GM19035 (cell line): ENCODE measurements around the gene HNRNPC.
"Not testable (repeated sequence)": the region's sequence is repeated elsewhere in the genome, so short reads cannot be mapped to it uniquely, and the experiment has no call there.

Experiments
- ATAC-seq: cut with Tn5 transposase; IDR thresholded peaks from one replicate; pipeline ENCODE4 v1.9.1; 2021; ENCODE audit not compliant: unreplicated experiment

HNRNPC gene

DNA sequence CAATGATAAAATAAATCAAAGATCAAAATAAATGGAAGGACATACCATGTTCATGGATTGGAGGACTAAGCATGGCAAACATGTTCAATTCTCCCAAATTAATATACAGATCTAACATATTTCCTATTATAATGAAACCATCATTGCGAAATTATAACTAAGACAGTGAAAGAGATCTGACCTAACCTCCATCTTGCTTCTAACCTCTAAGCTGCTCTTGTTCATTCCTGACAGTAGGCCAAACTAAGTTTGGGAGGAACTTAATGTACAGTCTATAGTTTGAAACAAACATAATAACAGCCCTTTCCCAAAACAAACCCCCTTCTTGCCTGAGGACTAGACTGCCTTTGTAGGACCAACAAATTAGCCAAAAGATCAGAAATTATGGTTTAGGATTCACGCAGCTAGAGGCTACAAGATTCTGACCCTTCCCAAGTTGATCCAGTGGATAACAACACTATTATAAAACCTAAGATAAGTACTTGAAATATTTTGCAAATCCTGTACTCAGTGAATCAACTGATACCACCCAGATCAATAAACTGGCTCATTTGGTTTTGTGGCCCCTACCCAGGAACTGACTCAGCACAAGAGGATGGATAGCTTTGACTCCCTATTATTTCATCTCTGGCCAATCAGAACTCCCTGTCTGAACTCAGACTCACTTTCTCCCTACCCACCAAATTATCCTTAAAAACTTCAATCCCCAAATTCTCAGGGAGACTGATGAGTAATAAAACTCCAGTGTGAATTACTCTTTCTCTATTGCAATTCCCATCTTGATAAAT lies 71.6 kb downstream of the HNRNPC start:
- no peak for ATAC-seq

DNA sequence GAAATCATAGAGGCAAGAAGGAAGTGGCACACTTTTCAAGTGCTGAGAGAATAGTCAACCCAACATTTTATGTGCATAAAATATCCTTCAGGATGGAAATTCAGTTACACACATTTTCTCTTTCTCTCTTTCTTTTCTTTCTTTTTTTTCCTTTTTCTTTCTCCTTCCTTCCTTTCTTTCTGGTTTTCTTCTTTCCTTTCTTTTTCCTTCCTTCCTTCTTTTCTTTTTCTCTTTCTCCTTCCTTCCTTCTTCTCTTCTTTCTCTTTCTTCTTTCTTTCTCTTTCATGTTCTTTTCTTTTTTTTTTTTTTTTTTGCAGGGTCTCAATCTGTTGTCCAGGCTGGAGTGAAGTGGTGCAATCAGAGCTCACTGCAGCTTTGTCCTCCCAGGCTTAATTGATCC lies 74.6 kb downstream of the HNRNPC start:
- ATAC-seq, result no peak

DNA sequence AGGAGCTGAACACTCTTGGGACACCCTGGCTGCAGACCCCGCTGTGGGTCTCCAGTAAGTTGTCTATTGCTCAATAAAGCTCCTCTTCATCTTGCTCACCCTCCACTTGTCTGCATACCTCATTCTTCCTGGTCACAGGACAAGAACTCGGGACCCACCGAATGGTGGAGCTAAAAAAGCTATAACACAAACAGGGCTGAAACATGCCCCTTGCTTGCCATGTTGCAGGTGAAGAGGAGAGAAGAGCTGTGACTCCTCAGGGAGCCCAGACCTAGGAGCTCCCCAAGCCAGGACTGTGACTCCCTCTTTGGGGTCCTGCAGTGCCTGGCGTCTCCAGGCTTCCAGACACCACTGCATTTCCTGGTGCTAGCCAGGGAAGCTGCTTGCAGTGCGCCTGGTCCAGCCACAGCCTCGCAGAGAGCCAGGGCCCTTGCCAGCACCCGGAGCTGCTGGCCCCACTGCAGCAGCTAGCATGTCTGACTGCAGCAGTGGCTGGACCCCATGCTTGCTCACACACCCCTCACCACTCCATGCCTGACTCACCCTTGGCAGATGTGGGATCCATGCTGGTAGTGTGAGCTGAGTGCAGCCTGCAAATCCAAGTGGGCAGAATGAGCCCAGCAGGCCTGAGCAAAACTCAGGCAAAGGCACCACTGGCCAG lies 76.2 kb downstream of the HNRNPC start:
- no peak for ATAC-seq

DNA sequence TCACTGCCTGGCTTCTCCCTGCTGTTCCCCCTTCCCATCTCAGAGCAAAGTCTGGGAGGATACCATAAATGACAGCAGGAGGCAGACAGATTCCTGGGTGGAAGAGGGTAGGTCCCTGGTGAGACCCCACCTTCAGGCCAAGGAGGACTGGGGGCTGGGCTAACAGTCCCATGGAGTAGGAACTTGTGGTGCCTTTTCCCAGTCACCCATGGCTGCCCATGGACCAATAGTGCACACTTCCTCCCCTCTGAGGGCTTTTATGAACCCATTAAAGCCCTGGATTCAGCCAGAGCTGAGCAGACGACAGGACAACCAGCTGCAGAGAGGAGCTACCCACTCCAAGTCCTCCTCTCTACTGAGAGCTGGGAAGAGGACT lies 76.8 kb downstream of the HNRNPC start:
- no peak for ATAC-seq

DNA sequence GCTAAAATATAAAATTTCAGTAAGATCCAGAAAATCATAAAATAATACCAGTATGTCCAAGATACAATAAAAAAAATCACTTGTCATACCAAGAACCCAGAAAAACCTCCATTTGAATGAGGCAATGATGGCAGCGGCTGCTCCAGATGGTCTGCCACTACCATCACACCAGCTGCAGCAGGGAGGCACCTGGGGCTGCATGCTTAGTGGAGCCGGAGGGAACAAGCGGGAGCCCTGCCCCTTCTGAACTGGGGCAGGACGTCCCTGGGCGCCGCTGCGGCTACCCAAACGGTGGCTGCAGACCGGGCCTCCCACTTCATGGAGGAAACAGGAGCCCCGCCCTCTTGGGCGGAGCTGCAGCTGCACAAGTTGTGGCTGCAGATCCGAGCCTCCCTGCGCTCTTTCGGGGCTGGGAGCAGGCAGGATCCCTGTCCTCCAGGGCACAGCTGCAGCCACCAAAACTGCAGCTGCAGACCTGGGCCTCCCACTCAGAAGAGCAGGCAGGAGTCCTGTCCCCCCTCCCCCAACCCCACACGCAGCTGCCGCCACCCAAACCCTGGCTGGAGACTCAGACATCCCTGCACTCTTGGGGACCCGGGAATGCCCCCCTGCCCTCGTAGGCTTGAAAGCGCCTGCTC lies 77.3 kb downstream of the HNRNPC start:
- ATAC-seq, result peak; percentile 86

DNA sequence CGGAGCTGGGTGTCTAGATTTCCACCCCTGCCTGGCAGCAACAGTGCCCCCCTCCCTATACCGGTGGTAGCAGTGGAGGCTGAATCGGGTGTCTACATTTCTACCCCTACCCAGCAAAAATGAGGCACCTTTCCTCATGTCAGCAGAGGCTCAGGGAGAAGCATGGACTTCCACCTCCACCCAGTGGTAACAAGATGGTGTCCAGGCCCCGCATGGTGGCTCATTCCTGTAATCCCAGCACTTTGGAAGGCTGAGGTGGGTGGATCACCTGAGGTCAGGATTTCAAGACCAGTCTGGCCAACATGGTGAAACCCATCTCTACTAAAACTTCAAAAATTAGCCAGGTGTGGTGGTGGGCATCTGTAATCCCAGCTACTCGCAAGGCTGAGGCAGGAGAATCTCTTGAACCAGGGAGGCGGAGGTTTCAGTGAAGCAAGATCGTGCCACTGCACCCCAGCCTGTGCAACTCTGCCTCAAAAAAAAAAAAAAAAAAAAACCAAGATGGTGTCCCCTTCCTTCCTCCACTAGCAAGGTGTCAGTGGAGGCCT lies 77.9 kb downstream of the HNRNPC start:
- no peak for ATAC-seq

DNA sequence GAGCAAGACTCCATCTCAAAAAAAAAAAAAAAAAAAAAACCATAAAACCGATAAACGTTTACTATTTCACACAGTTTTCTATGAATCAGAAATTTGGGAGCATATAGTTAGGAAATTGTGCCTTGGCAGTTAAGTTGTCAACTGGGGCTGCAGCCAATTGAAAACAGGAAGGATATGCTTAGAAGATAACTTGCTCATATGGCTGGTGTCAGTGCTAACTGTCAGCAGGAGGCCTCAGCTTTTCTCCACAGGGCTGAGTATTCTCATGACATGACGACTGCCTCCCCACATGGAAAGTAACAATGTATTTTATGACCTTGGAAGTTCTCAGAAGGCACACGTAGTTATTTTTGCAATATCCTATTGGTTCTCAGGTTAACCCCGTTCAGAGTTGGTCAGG lies 83.8 kb downstream of the HNRNPC start:
- no peak for ATAC-seq

DNA sequence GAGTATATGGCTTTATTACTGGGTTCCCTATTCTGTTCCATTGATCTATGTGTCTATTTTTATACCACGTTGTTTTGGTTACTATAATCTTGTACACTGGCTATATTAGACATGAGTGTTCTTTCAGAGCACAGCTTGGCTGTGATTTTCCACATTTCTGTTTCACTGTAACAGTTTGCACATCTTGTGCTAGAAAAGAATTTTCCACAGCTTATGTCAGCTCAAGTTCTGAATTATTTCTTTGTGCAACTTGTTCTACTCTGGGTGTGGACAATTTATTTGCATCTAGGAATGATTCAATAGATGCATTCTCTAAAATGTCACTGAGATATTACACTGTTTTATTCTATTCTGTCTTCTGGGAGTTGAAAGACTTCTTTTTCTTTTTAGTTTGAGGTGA lies 85.0 kb downstream of the HNRNPC start:
- ATAC-seq, result no peak

DNA sequence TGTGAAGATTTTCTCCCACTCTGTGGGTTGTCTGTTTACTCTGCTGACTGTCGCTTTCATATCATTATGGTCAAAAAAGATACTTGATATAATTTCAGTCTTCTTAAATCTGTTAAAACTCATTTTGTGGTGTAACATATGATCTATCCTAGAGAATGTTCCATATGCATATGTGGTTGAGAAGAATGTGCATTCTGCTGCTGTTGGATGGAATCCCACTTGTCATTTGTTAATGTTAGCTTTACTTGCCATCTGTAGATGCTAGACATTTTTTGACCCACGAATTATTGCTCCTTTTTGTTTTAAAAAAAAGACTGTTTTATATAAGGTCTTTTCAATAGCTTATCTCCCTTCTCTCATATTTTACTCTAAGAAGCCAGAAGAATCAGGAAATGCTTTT lies 87.1 kb downstream of the HNRNPC start:
- no peak for ATAC-seq

DNA sequence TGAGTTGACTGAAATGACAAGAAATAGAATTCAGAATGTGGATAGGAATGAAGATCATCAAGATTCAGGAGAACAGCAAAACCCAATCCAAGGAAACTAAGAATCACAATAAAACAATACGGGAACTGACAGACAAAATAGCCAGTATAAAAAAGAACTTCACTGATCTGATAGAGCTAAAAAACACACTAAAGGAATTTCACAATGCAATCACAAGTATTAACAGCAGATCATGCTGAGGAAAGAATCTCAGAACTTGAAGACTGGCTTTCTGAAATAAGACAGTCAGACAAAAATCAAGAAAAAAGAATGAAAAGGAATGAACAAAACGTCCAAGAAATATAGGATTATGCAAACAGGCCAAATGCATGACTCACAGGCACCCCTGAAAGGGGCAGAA lies 98.1 kb downstream of the HNRNPC start:
- no peak for ATAC-seq

DNA sequence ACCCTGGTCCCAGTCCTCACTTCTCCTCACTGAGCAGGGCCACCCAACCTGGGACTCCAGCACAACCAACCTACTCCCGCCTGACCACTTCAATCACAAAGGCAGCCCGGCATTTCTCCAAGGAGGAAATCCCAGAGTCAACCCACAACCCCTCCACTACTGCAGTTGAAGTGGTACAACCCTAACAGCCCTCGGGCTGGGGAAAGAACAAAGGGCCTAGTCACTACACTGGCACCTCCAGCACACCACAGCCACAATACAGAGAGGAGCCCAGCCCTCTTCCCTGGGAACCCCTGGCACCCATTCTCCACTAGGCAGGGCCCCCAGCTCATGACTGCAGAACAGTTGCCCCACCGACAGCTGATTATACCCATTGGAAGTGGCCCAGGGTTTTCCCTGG lies 99.7 kb downstream of the HNRNPC start:
- ATAC-seq, result no peak

DNA sequence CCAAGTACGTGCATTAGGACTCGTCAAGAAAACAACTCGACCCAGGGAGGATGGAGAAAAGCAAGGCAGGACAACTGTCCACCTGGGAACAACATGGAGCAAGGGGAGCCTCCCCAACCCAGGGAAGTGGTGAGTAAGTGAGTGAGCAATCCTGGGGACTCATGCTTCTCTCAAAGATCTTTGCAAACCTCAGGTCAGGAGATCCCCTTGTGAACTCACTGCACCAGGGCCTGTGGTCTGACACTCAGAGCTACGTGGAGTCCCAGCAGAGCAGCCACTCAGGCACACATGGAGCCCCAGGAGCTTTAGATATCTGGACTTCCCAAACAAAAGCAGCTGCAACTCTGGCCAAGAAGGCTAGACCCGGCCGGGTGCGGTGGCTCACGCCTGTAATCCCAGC lies 101.2 kb downstream of the HNRNPC start:
- ATAC-seq, result no peak

DNA sequence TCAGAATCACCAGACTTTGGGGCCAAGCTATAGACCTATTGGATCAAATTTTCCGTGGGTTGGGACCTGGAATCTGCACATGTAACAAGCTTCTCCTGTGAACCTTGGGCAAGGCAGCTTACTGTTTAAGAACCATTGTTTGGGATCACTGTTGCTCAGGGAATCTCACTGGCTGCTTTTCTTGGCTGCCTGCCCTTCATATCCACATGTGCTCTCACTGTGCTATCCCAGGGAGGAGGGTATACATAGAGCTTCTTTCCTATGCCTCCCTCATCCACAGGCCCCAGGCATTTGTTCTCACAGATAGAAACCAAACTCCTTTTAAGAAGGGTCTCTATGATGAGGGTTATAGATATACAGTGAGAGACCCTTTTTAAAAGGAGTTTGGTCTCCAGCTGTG lies 103.6 kb downstream of the HNRNPC start:
- not testable (repeated sequence) for ATAC-seq

DNA sequence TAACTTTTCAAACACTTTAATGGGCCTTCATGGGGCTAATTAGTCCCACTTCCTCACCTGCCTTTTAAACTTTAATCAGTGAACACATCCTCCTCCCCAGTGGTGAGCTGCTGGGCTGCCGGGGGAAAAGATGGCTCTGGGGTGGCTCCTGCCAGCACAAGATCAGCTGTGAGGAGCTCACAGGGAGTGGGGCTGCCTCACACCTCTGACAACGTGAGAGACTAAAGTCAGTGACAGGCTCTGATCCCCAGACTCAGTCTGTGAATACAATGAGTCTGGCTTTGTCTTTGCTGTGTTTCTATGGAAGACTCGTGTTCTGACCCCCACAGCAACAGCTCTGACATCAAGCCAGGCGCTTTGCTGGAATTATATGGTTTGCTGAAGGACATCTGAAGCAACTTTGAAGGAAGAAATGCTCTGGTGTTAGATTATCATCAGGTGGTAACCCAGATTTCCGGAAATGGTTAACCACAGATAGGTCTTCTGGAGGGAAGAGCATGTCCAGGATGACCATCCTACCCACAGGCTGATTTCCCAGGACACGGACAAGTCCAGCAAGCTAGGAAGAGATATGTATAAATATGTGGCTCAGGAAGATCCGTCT lies 104.1 kb downstream of the HNRNPC start:
- not testable (repeated sequence) for ATAC-seq

DNA sequence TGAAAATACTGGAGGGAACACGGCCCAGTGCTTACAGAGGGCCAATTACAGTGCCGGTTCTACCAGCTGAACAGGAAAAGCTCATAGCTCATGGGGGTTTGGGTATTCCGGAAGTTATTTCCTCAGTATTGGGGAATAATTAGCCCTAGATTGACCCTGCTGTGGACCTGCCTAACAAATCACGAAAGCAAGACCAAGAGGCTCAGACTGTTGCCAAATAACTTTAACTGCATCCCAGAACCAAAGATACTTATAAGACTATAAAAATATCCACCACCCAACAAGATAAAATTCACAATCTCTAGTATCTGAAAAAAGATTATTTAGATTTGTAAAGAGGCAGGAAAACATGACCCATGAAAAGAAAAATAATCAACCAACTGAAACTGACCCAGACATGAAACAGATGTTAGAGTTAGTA lies 105.4 kb downstream of the HNRNPC start:
- ATAC-seq, result no peak

DNA sequence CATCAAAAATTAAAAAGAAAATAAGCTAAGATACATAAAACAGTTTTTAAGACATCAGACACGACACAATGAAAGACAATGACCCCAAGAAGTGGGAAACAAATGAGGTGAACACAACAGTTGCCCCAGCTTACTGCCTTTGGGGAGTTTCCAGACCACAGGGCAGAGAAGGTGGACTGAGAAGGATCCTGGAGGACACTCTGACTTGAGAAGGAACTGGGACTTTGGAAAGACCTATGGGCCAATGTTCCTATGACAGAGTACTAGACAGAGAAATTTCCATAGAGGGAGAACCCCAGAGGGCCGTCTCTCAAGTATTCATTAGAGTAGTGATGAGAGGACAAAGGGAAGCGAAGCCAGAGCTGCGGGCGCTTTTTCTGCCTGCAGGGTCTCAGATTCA lies 107.2 kb downstream of the HNRNPC start:
- ATAC-seq, result no peak

DNA sequence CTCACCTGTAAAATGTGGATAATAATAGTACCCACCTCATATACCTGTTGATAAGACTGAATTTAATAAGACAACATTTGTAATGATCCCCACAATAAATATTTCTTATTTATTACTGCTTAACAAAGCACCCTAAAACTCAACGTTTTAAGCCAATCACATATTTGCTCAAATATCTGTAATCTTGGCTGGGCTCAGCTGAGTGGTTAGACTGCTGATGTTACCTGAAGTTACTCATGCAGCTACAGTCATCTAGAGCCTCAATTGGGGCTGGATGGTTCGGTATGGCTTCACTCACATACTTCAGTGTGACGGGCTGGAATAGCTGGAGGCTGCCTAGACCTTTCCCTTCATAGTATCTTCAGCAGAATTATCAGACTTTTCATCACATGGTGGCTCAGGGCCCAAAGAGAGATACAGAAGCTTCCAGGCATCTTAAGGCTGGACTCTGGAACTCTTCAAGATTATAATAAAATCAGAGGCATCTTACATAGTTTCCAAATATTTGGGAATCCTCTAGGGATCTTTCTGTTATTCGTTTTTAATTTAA lies 109.1 kb downstream of the HNRNPC start:
- no peak for ATAC-seq
